Activated effector memory CD4-positive, alpha-beta T cell treated with Interleukin-2 at 50 U/mL for 16 hours (primary cell): Measurements from ENCODE around the gene TMEFF2.

Experiments used
- DNase-seq: peaks from one replicate; pipeline ENCODE4 v3.0.0-alpha.2; 2020

The TMEFF2 gene

DNA sequence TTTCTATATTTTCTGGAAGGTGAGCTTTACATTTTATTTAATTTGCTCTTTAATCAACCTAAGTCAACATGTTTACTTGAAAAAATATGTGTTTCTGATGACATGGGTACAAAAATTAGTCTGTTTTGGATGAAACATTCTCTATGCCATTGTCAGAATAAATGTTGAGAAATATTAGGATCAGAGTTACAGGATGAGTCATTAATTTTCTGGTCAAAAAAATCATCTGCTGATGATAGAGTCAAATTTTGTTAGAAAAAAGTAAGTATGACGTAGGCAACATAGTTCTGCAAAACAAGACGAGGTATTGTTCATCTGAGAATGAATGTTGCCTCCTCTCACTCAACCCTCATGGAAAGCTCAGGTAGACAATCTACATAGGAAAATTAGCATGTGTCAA, 240.3 kb downstream of the TMEFF2 start:
- no peak for DNase-seq

DNA sequence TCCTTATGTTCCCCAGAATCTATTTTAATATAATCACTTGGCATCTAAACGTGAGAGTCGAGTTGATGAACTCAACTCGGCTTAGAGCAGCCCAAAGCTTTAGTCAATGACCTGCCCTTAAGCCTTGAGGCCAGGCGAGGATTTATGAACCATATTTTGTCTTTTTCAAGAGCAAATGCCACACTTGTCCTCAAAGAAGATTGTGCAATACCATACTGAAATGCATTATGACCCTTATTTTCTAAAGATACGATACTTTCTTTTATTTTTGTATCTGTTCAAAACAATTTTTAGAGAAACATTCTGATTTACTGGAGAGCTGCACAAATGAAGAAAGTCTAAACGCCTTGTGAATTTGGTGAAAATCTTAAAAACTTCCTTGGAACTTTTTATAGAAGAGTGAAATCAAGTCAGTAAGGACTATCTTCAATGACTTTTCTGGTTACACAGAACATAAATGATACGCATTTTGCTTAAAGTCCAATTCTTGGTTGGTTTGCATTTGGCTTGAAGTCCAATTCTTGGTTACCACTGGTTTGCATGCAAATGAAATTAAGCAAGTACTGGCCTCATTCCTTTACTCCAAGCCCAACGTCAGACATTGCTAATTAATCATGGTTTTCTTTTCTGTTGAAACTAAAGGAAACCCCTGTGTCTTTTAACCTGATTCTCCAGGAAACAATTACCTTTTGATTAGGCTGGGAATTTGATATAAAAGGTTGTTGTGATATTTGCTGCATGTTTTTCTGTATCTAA, 242.0 kb downstream of the TMEFF2 start:
- DNase-seq, result no peak

DNA sequence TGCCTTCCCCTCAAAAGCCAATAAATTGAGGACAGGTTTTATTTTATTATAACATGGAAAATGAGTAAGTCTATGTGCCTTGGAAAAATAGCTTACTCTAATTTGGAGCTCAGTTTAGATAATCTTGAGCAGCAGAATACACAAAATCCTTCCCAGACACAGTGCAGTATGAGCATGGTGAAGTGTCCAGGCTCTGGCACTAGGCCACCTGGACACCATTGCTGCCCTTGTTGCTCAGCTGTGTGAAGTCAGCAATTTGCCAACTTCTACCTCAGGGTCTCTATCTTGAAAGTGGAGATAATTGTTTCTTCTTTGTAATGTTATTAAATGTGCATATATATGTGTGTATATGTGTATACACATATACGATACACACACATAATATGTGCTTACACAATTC, 242.9 kb downstream of the TMEFF2 start:
- DNase-seq, result no peak

GRCh38 chr2:191951376-191951775, 243.4 kb downstream of the TMEFF2 start:
- no peak for DNase-seq

GRCh38 chr2:191950132-191950874, 244.4 kb downstream of the TMEFF2 start:
- DNase-seq, result no peak

DNA sequence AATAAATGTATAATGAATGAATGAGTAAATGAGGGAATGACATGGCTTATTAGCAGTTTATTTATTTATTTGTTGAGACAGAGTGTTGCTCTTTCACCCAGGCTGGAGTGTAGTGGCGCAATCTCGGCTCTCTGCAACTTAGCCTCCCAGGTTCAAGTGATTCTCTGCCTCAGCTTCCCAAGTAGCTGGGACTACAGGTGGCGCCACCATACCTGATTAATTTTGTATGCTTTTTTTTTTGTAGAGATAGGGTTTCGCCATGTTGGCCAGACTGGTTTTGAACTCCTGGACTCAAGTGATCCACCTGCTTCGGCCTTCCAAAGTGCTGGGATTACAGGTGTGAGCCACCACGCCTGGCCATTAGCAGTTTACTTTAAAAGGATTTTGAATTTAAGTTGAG, 247.5 kb downstream of the TMEFF2 start:
- DNase-seq, result no peak

DNA sequence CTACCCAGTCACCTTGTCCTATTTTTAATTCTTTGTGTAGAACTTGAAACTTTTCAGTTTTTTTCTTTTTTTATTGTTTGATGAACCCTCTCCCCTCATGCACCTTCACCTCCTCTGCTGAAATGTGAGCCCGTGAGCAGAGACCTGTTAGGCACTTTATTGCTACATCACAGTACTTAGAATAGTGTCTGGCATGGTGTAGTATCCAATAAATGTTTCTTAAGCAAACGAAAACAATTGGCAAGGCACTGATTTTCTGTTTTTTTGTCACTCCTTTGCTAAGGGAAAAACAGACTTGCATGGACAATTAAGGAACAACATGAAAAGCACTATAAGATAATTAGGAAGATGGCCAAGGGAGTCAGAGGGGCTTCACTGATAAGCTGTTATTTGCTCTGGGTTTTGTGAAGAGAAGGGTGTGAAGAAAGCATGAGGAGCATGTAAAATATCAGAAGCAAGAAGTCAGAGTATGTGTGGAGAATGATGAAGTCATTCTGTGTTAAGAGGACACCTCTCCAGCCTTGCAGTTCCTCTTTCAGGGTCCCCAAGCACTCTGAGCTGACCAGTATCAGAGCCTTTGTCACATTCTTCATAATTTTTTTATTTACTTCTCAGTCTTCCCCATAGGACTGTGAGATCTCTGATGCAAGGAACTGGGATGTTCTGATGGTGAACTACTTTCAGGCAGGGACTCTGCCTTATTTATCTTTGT, 248.1 kb downstream of the TMEFF2 start:
- DNase-seq, result no peak

DNA sequence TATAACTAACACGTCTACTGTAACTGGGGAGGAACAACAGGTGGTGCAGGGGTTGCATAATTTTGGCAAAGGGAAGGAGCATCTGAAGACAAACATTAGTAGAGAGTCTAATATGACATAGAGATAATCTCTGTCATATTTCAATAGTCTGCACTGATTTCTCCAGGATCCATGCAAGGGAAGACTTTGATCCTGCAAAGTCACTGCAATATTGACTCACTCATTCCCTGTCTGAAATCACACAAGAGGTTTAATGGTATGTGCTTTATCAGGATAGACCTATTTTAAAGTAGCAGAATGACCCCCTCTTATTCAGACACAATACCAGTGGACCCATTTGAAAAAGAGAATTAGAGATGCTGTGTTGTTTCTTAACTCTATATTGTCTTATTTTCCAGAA, 249.1 kb downstream of the TMEFF2 start:
- DNase-seq, result no peak

DNA sequence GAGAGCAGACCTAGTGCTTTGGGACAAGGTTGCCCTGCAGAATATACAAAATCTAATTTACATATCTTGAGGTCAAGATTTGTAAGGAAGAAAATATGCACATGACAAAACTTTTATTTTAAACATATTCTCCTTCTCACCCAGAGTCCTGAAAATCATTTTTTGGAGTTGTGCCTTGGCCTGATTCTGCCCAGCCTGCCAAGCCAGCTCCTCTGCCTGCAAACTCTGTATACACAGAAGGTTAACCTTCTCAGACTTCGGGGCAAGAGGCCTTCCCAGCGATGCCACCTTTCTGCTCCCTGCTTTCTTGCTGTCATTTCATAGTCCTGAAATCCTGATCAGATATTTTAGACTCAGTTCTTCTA, 252.0 kb downstream of the TMEFF2 start:
- no peak for DNase-seq

DNA sequence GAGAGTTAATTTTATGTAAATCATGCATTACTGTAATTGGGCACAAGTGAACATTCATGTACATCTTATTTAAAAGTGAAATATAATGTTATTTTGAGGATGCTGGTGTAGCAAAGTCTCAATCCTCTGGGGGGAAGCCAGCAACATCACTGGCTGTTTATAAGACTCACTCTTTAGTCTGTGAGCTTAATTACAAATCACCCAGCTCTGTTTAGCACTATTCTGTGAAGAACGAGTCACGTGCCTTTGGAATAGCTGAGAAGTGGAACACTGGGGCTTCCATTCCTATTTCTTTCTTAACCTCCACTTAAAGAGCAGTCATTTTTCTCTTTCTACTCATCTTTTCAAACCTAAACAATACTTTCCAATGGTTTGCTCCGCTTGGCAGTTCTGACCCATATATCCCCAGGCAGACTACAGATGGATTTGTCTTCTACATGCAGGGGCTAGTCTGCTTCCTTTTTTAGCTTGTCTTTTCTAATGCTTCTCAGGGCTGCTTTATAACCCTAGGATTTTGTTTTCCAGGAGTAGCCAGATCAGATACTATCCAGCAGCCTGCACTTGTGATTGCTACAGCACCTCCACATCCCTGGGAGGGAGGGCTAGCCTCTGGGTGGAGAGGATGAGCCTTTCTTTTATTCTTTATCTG, 252.5 kb downstream of the TMEFF2 start:
- no peak for DNase-seq

DNA sequence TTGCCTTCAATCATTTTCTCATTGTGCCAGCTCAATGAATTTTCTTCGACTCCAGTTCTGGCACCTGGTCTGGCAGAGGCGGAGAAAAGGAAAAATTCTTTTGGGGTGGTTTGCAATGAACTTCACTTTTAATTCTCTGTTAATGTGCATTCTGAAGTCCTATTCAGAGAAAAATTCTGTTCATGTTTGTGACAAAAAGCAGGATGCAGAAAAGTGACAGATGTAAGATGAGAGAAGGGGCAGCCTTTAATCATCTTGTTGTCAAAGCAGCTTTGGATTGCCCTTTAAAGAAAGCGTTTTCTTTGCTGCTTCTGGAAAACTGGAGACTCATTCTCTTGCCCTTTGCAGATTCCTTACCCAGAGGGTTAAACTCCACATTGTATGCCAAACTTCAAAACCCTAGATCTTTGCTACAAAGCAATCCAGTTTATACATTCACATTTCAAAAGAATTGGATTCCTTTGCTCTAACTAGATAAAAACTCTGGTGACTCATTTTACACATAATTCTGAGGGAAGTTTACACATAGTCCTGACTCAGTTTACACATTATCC, 253.3 kb downstream of the TMEFF2 start:
- no peak for DNase-seq

GRCh38 chr2:191938779-191939178, 256.0 kb downstream of the TMEFF2 start:
- DNase-seq, result no peak

- no peak for DNase-seq
Measured at GRCh38 chr2:191936882-191937405, 257.8 kb downstream of the TMEFF2 start.

DNA sequence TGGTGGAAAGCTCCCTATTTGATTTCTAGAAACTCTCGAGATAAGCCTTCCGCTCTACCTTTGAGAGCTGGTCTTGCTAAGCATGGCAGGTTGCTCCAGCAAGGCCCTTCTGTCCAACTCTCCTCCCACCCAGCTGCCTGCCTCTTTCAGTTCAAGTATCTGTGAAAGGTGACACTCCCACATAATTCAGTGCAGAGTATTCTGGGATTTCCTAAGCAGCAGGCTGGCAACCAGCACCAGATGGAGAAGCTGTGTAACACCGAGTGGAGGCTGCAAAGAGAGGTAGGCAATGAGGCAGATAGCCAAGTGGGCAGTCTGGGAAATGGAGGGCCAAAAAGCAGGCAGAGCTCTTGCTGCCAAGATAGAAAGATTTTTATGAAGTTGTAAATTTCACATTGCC, 259.5 kb downstream of the TMEFF2 start:
- DNase-seq, result no peak

GRCh38 chr2:191933307-191934105, 261.2 kb downstream of the TMEFF2 start:
- DNase-seq, result no peak

- no peak for DNase-seq
Measured at GRCh38 chr2:191932286-191932685, 262.4 kb downstream of the TMEFF2 start.

GRCh38 chr2:191931329-191931728, 263.4 kb downstream of the TMEFF2 start:
- DNase-seq, result no peak

DNA sequence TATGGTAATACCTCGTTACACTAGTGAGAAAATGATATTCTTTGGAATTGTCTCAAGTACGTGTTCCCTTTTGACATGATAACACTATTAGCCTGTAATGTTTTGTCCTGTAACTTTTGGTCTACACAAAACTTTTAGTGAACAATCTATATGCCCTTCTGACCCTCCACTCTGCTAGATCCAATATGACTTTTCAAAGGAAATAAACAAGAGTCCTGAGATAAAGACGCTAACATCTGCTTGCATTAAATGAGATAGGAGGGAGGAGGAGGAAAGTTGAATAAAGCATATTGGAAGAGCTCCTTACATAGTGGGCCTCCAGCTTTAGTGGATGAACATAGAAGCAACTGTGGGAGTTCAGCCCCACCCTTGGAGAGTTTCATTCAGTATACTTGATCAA, 264.5 kb downstream of the TMEFF2 start:
- DNase-seq, result no peak

- DNase-seq, result no peak
Measured at GRCh38 chr2:191929288-191929687, 265.4 kb downstream of the TMEFF2 start.

DNA sequence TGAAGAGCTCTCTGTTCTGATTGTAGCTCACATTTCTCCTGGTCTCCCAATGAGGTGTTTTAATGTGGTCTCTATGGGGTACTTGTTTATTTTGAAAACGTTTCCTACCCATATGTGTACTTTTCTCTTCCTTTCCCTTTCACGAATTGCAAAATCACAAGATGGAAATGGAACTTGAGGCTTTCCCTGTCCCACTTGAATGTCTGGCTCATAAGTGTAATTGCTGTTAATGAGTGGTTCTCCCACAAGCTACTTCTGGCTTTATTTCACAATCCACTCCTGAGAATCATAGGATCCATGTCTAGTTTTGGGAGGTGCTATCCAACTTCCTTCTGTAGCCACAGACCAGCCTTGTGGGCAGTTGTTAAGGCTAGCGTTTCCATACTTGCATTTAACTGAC, 266.7 kb downstream of the TMEFF2 start:
- no peak for DNase-seq

DNA sequence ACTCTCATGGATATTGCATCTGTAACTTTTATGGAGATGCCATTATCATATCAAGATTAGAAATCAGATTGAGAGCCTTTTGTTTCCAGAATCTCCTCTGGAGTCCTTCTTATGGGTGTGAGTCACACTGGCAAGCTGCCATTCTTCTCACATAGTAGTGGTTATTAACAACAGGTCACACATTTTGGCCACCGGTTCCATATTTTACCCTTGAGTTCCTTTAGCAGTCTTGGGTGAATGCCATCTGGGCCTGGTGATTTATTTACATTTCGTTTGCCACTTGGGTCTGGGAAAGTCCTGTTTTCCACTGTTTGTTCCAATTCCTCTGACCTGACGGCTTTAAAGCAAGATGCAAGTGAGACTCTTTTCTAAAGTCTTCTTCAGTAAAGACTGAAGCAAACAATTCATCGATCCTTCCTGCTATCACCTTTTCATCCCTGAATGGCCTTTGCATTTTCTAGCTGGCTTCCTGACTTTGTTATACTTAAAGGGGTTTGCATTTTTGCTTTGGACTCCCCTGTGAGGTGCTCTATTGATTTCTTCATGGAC, 267.3 kb downstream of the TMEFF2 start:
- no peak for DNase-seq

DNA sequence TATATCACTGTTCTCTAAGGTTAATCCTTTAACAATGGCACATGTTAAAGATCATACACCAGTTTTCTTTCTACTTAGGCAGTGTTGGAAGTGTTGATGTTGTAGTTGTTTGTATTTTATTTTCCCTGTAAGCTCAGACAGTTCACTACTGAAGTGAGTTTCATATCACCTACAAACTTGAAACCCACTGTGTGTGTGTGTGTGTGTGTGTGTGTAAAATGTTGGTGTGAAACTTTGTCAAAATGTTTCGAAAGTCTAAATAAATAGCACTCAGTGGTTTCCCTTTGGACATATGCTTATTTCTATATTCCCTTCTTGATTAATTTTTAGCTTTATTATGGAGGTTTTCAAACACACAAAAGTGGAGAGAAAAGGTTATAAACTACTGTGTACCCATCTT, 268.1 kb downstream of the TMEFF2 start:
- DNase-seq, result no peak
